Tibial artery (tissue), 4 donors: ENCODE measurements around the gene DLGAP1.

Source experiments
- DNase-seq, 2 donors: peaks; one replicate each; pipeline ENCODE4 v3.0.0-alpha.2; 2019
- H3K27ac ChIP-seq, 2 donors: fragments of 200-600 bp; sonication (generic) in 1 of 2; 1 replicate in 1 of 2; 2 replicates in 1 of 2; pipeline ENCODE4 v1.5.1; 2018 to 2019; ENCODE audit warnings: mild to moderate bottlenecking in 1 of 2
- H3K27me3 ChIP-seq, 2 donors: fragments of 200-600 bp; sonication (generic) in 1 of 2; one replicate each; pipeline versions ENCODE4 v1.5.1 to v1.6.0; 2016 to 2019
- H3K36me3 ChIP-seq, 3 donors: fragments of 200-600 bp; sonication (generic) in 2 of 3; one replicate each; pipeline ENCODE4 v1.5.1; 2016 to 2019; ENCODE audit warnings: mild to moderate bottlenecking in 2 of 3
- H3K4me1 ChIP-seq, 4 donors: fragments of 200-600 bp; sonication (generic) in 2 of 4; 1 replicate in 3 of 4; 2 replicates in 1 of 4; pipeline ENCODE4 v1.5.1; 2016 to 2019
- H3K4me3 ChIP-seq, 2 donors: fragments of 200-600 bp; sonication (generic) in 1 of 2; 1 replicate in 1 of 2; 2 replicates in 1 of 2; pipeline ENCODE4 v1.5.1; 2018 to 2019; ENCODE audit warnings: mild to moderate bottlenecking in 2 of 2
- H3K9me3 ChIP-seq, 3 donors: fragments of 200-600 bp; sonication (generic) in 1 of 3; one replicate each; pipeline ENCODE4 v1.5.1; 2016 to 2019
- intact Hi-C: fragments of 100-400 bp; cut with DNase I; formaldehyde crosslinking; loops from one replicate; pipeline ENCODE4 v1.15.0; 2023; ENCODE audit warnings: low total_unique reads
- TF ChIP-seq, protein P1 (sequence below), 2 experiments: fragments of 200-600 bp in 1 of 2; fragments of 450-650 bp in 1 of 2; IDR thresholded peaks; one replicate each; pipeline ENCODE4 v1.5.1; 2017 to 2019; ENCODE audit warnings: antibody characterized with exemption in 2 of 2, mild to moderate bottlenecking in 1 of 2, moderate library complexity in 1 of 2

Gene DLGAP1

DNA sequence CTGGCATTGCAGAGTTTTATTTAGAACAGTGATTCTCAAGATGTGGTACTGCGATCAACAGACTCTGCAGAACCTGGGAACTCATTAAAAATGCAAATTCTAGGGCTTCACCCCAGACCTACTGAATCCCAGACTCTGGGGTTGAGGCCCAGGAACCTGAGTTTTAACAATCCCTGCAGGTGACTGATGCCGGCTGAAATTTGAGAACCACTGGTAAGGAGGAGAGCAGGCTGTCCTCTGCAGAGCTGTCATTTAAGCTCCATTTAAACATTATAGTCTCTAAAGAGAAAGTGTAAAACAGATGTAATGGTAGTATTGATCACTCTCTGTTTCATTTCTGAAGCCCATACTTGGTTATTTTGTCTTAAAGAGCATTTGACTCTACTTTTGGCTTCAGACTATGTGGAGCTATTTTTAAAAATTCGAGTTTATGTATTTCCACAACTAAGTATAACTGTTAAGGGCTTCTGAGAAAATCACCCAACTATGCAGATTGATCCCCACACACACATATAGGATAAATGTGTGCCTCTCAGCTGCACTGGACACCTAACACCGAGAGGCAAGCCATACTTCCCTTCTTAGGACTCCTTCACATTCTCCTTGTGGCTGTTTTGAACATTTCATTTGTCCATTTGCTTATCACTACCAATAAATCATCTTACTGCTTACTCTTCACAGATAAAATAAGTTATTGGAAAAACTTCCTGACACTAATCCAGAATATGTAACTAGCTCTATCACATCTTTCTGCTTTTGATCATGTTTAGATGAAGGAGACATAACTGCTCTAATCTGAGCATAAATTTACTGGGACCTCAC lies 487.5 kb downstream of the DLGAP1 start:
- Histone ChIP-seq H3K27ac (peak overlapping the region; percentile 10 to 35), H3K36me3 (no peaks in the 10 kb centered on the region), H3K4me3 (no peak overlapping the region), H3K27me3 (no peaks in the 10 kb centered on the region), H3K4me1 (peaks cover 0 to 20% (median 9%) of the 10 kb centered on the region in 4 donors), H3K9me3 (no peaks in the 10 kb centered on the region)
- intact Hi-C loops = no loop called here
- no peak for DNase-seq
- TF ChIP-seq, protein P1, sequence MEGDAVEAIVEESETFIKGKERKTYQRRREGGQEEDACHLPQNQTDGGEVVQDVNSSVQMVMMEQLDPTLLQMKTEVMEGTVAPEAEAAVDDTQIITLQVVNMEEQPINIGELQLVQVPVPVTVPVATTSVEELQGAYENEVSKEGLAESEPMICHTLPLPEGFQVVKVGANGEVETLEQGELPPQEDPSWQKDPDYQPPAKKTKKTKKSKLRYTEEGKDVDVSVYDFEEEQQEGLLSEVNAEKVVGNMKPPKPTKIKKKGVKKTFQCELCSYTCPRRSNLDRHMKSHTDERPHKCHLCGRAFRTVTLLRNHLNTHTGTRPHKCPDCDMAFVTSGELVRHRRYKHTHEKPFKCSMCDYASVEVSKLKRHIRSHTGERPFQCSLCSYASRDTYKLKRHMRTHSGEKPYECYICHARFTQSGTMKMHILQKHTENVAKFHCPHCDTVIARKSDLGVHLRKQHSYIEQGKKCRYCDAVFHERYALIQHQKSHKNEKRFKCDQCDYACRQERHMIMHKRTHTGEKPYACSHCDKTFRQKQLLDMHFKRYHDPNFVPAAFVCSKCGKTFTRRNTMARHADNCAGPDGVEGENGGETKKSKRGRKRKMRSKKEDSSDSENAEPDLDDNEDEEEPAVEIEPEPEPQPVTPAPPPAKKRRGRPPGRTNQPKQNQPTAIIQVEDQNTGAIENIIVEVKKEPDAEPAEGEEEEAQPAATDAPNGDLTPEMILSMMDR (IDR thresholded peaks at IDR 0.05) = no peak

- H3K36me3 ChIP-seq = no peaks in the 10 kb centered on the region
- no peaks in the 10 kb centered on the region for H3K27me3 ChIP-seq
- no peaks in the 10 kb centered on the region for H3K9me3 ChIP-seq
- intact Hi-C loops = no loop called here
- H3K4me1 ChIP-seq = peaks cover 0 to 20% (median 9%) of the 10 kb centered on the region in 4 donors
- TF ChIP-seq, protein P1 (IDR thresholded peaks at IDR 0.05) = no peak
- DNase-seq = no peak
- H3K27ac ChIP-seq = peak overlapping the region; percentile 10 to 35
- H3K4me3 ChIP-seq = no peak overlapping the region
These were observed 488.3 kb downstream of the DLGAP1 start for GRCh38 chr18:3966642-3967358.

DNA sequence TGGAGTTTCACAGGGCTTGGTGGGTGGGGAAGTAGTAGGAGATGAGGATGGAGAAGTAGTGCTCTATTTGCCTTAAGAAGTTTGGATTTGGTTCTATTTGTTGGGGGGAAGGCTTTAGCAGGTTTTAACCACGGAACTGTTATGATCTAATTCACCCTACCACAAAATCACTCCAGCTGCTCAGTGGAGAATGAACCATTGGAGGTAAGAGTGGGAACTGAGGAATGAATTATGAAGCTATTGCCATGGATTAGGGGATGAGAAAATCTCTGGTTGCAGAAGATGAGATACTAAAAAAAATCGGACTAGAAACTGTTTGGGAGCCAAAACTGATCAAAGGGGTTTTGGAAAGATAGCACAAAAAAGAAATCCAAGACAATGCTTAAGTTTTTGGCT lies 488.9 kb downstream of the DLGAP1 start:
- intact Hi-C loops = no loop called here
- TF ChIP-seq, protein P1 (IDR thresholded peaks at IDR 0.05) = no peak
- Histone ChIP-seq H3K36me3 (no peaks in the 10 kb centered on the region), H3K27ac (no peak overlapping the region), H3K4me3 (no peak overlapping the region), H3K4me1 (peaks cover 0 to 20% (median 9%) of the 10 kb centered on the region in 4 donors), H3K27me3 (no peaks in the 10 kb centered on the region), H3K9me3 (no peaks in the 10 kb centered on the region)
- no peak for DNase-seq

DNA sequence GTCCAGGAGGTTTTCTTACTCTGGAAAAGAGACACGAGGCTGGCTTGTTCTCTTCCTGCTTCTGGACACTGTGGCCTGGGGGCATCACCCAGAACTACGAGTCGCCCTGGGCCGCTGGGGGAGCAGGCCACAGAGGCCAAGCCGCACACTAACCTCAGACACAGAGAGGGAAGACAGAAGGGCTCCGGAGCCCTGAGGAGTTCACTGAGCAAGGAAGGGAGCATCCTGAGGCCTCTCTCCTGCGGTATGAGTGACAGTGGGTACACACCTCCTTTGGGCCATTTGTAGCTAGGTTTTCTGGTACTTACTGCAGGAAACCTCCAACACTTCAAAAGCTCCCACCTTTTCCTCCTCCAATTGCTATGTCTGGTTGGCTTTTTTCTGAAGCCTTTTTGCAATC lies 494.1 kb downstream of the DLGAP1 start:
- Histone ChIP-seq H3K9me3 (no peaks in the 10 kb centered on the region), H3K27me3 (no peaks in the 10 kb centered on the region), H3K4me3 (no peak overlapping the region), H3K27ac (no peak overlapping the region), H3K4me1 (no peaks in the 10 kb centered on the region), H3K36me3 (no peaks in the 10 kb centered on the region)
- TF ChIP-seq, protein P1 (IDR thresholded peaks at IDR 0.05) = no peak
- DNase-seq = no peak
- intact Hi-C loops = no loop called here

- intact Hi-C loops = no loop called here
- H3K9me3 ChIP-seq = no peaks in the 10 kb centered on the region
- TF ChIP-seq, protein P1 (IDR thresholded peaks at IDR 0.05) = no peak
These were observed 495.0 kb downstream of the DLGAP1 start for GRCh38 chr18:3960142-3960541.

More at GRCh38 chr18:3960142-3960541, 495.0 kb downstream of the DLGAP1 start:
- Histone ChIP-seq H3K27me3 (no peaks in the 10 kb centered on the region), H3K4me3 (no peak overlapping the region), H3K4me1 (no peaks in the 10 kb centered on the region), H3K27ac (no peak overlapping the region), H3K36me3 (no peaks in the 10 kb centered on the region)
- no peak for DNase-seq
